Psoas muscle (tissue), 8 donors: ENCODE measurements around the gene ZIC4. TPM values are rescaled to one million over a fixed set of nuclear protein-coding genes. Genes with fewer than 3 reads are reported as not detected.

ENCODE experiments used
- ATAC-seq, 4 donors: fragments of 200-7000 bp; cut with Tn5 transposase; one replicate each; pipeline ENCODE4 v1.9.1; 2020; ENCODE audit warnings: moderate library complexity in 3 of 4, mild to moderate bottlenecking in 2 of 4
- DNase-seq, 2 donors: peaks; one replicate each; pipeline ENCODE4 v3.0.0-alpha.2; 2020
- H3K27ac ChIP-seq: fragments of 200-600 bp; one replicate; pipeline ENCODE4 v1.8.0; 2022
- H3K27me3 ChIP-seq, 3 donors: fragments of 200-600 bp in 1 of 3; one replicate each; pipeline versions ENCODE4 v1.6.1 to v1.8.0; 2013 to 2022; ENCODE audit warnings: low read length in 2 of 3, mild to moderate bottlenecking in 2 of 3, moderate library complexity in 1 of 3; ENCODE audit not compliant: insufficient read depth in 3 of 3
- H3K36me3 ChIP-seq, 2 donors: fragments of 200-600 bp in 1 of 2; one replicate each; pipeline versions ENCODE4 v1.6.1 to v1.8.0; 2013 to 2022; ENCODE audit warnings: low read depth in 1 of 2, mild to moderate bottlenecking in 1 of 2, moderate library complexity in 1 of 2; ENCODE audit not compliant: insufficient read depth in 1 of 2
- H3K4me1 ChIP-seq: fragments of 200-600 bp; one replicate; pipeline ENCODE4 v1.8.0; 2022
- H3K4me3 ChIP-seq: fragments of 200-600 bp; one replicate; pipeline ENCODE4 v1.8.0; 2022; ENCODE audit warnings: mild to moderate bottlenecking
- H3K9me3 ChIP-seq: fragments of 200-600 bp; one replicate; pipeline ENCODE4 v1.8.0; 2022
- CTCF ChIP-seq: fragments of 200-600 bp; IDR thresholded peaks from one replicate; pipeline ENCODE4 v1.8.0; 2022; ENCODE audit warnings: antibody characterized with exemption
- WGBS, 3 donors: extraction: QIAGEN DNeasy Blood & Tissue Kit; methylation state at CpG; one replicate each; pipeline versions ENCODE4 v1.1.6 to v1.1.7; 2013; 5-methylcytosine and 5-hydroxymethylcytosine counted together
- intact Hi-C, 2 donors: fragments of 100-400 bp; cut with DNase I; formaldehyde crosslinking; loops; one replicate each; pipeline versions ENCODE4 v1.11.0 to v1.14.2; 2022
- polyA plus RNA-seq, 3 donors: library from polyadenylated mRNA; stranded (reverse); fragments of 200-250 nt; gene quantifications; one replicate each; pipeline ENCODE4 v1.2.3, GENCODE V29; 2013
- total RNA-seq, 4 donors: library from RNA; stranded (reverse); fragmentation: NEBNext Ultra II Directional in 2 of 4; extraction: Animal tissue kit (Norgen Biotek cat#: 25700) in 2 of 4; gene quantifications; one replicate each; pipeline versions ENCODE4 v1.2.1 to v1.2.4, GENCODE V29; 2021 to 2023
- donor health status: healthy with polysubstance abuse.
- donor health status: DM: no; HTN: no; CAD: no; lungs with moderate emphysema.
- donor health status: Bipolar disorder and iron deficiency.
- donor health status: healthy.
- donor health status: DM: yes; HTN: yes; CAD: no.
- donor health status: DM: no; HTN: no; CAD: no.
- donor health status: DM: no; HTN: no; CAD: no.
- donor health status: DM: yes; HTN: yes; CAD: no.

Gene ZIC4
- total and polyA plus RNA-seq, 7 donors: 0.10 to 1.00 (median 0.46) TPM

GRCh38 chr3:147387885-147388699, 18.3 kb downstream of the ZIC4 start:
- no peak for DNase-seq
- H3K4me1 ChIP-seq: no peaks in the 10 kb centered on the region
- no peak overlapping the region for H3K4me3 ChIP-seq
- no peaks in the 10 kb centered on the region for H3K9me3 ChIP-seq
- no peak for ATAC-seq
- H3K27me3 ChIP-seq: peaks cover 0 to 54% (median 8%) of the 10 kb centered on the region in 3 donors
- H3K27ac ChIP-seq: no peak overlapping the region
- no peaks in the 10 kb centered on the region for H3K36me3 ChIP-seq
- no peak for TF ChIP-seq CTCF
- intact Hi-C loops: no loop called here
- 55 to 66% (median 61%) methylated on average over 36 of the region's 36 CpGs for WGBS, 3 donors

- TF ChIP-seq CTCF: no peak
- intact Hi-C loops: no loop called here
- H3K9me3 ChIP-seq: no peaks in the 10 kb centered on the region
- peaks cover 0 to 49% (median 8%) of the 10 kb centered on the region in 3 donors for H3K27me3 ChIP-seq
- no peaks in the 10 kb centered on the region for H3K4me1 ChIP-seq
- H3K36me3 ChIP-seq: no peaks in the 10 kb centered on the region
- H3K27ac ChIP-seq: no peak overlapping the region
- no peak overlapping the region for H3K4me3 ChIP-seq
- no peak for ATAC-seq
- WGBS, 3 donors: 49 to 72% (median 64%) methylated on average over 10 of the region's 10 CpGs
- no peak for DNase-seq
These were observed 19.0 kb downstream of the ZIC4 start for GRCh38 chr3:147387291-147387884.

GRCh38 chr3:147385059-147386012, 21.0 kb downstream of the ZIC4 start:
- Histone ChIP-seq H3K4me1 (no peaks in the 10 kb centered on the region), H3K27ac (no peak overlapping the region), H3K27me3 (peaks cover 0 to 38% (median 8%) of the 10 kb centered on the region in 3 donors), H3K9me3 (no peaks in the 10 kb centered on the region), H3K36me3 (no peaks in the 10 kb centered on the region), H3K4me3 (no peak overlapping the region)
- 54 to 63% (median 61%) methylated on average over 23 of the region's 23 CpGs for WGBS, 3 donors
- no peak for ATAC-seq
- DNase-seq: no peak
- intact Hi-C loops: no loop called here
- TF ChIP-seq CTCF: no peak

GRCh38 chr3:147384210-147385058, 21.9 kb downstream of the ZIC4 start:
- Histone ChIP-seq H3K4me3 (no peak overlapping the region), H3K27ac (no peak overlapping the region), H3K27me3 (peaks cover 0 to 33% (median 7%) of the 10 kb centered on the region in 3 donors), H3K4me1 (no peaks in the 10 kb centered on the region), H3K9me3 (no peaks in the 10 kb centered on the region), H3K36me3 (no peaks in the 10 kb centered on the region)
- DNase-seq (no peak), ATAC-seq (no peak)
- intact Hi-C loops: no loop called here
- WGBS, 3 donors: 51 to 59% (median 56%) methylated on average over 27 of the region's 27 CpGs
- TF ChIP-seq CTCF: no peak
